Effector memory CD4-positive, alpha-beta T cell (primary cell): ENCODE measurements around the gene MEF2C.
"Not testable (repeated sequence)": the region's sequence is repeated elsewhere in the genome, so short reads cannot be mapped to it uniquely, and the experiment has no call there.

Experiments used
- DNase-seq, 3 donors: peaks; one replicate each; pipeline ENCODE4 v3.0.0-alpha.2; 2020
- H3K27ac ChIP-seq: 2 replicates; pipeline ENCODE4 v1.7.0; 2013; ENCODE audit warnings: mild to moderate bottlenecking, low read length, moderate library complexity; ENCODE audit not compliant: insufficient read depth, poor library complexity, severe bottlenecking
- H3K27me3 ChIP-seq: replicated peaks from 2 replicates; pipeline ENCODE4 v1.7.0; 2013; ENCODE audit warnings: mild to moderate bottlenecking, low read length; ENCODE audit not compliant: insufficient read depth, control insufficient read depth, poor library complexity, severe bottlenecking
- H3K36me3 ChIP-seq: 2 replicates; pipeline ENCODE4 v1.7.0; 2013; ENCODE audit warnings: mild to moderate bottlenecking, low read length, moderate library complexity; ENCODE audit not compliant: control insufficient read depth, insufficient read depth
- H3K4me1 ChIP-seq: 2 replicates; pipeline ENCODE4 v1.7.0; 2013; ENCODE audit warnings: low read length, mild to moderate bottlenecking; ENCODE audit not compliant: control insufficient read depth, insufficient read depth, poor library complexity, severe bottlenecking
- H3K4me3 ChIP-seq: 2 replicates; pipeline ENCODE4 v1.7.0; 2013; ENCODE audit warnings: low read length, low read depth, mild to moderate bottlenecking; ENCODE audit not compliant: insufficient read depth, poor library complexity, severe bottlenecking
- H3K9me3 ChIP-seq: 2 replicates; pipeline ENCODE4 v1.7.0; 2013; ENCODE audit warnings: mild to moderate bottlenecking, low read length, moderate library complexity; ENCODE audit not compliant: control insufficient read depth
- total RNA-seq, 3 donors: gene quantifications; one replicate each; lab custom pipeline; 2026; lab: John Stamatoyannopoulos, UW

MEF2C gene
- 0 to 3.3 (median 0.17) reads per million in 3 donors for total RNA-seq

GRCh38 chr5:88883059-88883835 is at the start of gene MEF2C:
Gene MEF2C (minus strand): TSS chr5:88883184. CDS start chr5:88823788, 59,396 bp downstream.
- Histone ChIP-seq H3K4me1 (peaks cover 9% of the 10 kb centered on the region), H3K27me3 (peaks cover 10% of the 10 kb centered on the region), H3K36me3 (no peaks in the 10 kb centered on the region), H3K4me3 (peak within 1 kb of the TSS; percentile 29), H3K27ac (no peak within 1 kb of the TSS), H3K9me3 (no peaks in the 10 kb centered on the region)
- DNase-seq: no peak

- Histone ChIP-seq H3K27me3 (no peaks in the 10 kb centered on the region), H3K9me3 (no peaks in the 10 kb centered on the region), H3K27ac (no peak overlapping the region), H3K4me1 (no peaks in the 10 kb centered on the region), H3K36me3 (no peaks in the 10 kb centered on the region), H3K4me3 (no peak overlapping the region)
- DNase-seq: no peak
Measured at GRCh38 chr5:88932541-88932940, 49.6 kb upstream of the MEF2C start.

- Histone ChIP-seq H3K36me3 (no peaks in the 10 kb centered on the region), H3K27me3 (no peaks in the 10 kb centered on the region), H3K4me1 (no peaks in the 10 kb centered on the region), H3K27ac (no peak overlapping the region), H3K4me3 (no peak overlapping the region), H3K9me3 (no peaks in the 10 kb centered on the region)
- no peak for DNase-seq
Measured at GRCh38 chr5:88930335-88930734, 47.4 kb upstream of the MEF2C start.

- H3K4me1 ChIP-seq: no peaks in the 10 kb centered on the region
- no peaks in the 10 kb centered on the region for H3K9me3 ChIP-seq
- DNase-seq: no peak
- H3K36me3 ChIP-seq: no peaks in the 10 kb centered on the region
- no peak overlapping the region for H3K27ac ChIP-seq
- H3K27me3 ChIP-seq: no peaks in the 10 kb centered on the region
- no peak overlapping the region for H3K4me3 ChIP-seq
Measured at GRCh38 chr5:88929385-88929784, 46.4 kb upstream of the MEF2C start.

GRCh38 chr5:88926774-88927173 is 43.8 kb upstream of the MEF2C start:
- no peak overlapping the region for H3K4me3 ChIP-seq
- no peak for DNase-seq
- H3K9me3 ChIP-seq: no peaks in the 10 kb centered on the region
- no peaks in the 10 kb centered on the region for H3K36me3 ChIP-seq
- H3K27ac ChIP-seq: no peak overlapping the region
- H3K4me1 ChIP-seq: no peaks in the 10 kb centered on the region
- no peaks in the 10 kb centered on the region for H3K27me3 ChIP-seq

- Histone ChIP-seq H3K36me3 (no peaks in the 10 kb centered on the region), H3K27ac (no peak overlapping the region), H3K4me1 (no peaks in the 10 kb centered on the region), H3K27me3 (no peaks in the 10 kb centered on the region), H3K9me3 (no peaks in the 10 kb centered on the region), H3K4me3 (no peak overlapping the region)
- no peak for DNase-seq
Measured at GRCh38 chr5:88925692-88926490, 42.9 kb upstream of the MEF2C start.

GRCh38 chr5:88924330-88924657 is 41.3 kb upstream of the MEF2C start:
- no peaks in the 10 kb centered on the region for H3K27me3 ChIP-seq
- H3K4me3 ChIP-seq: no peak overlapping the region
- no peaks in the 10 kb centered on the region for H3K4me1 ChIP-seq
- H3K9me3 ChIP-seq: no peaks in the 10 kb centered on the region
- no peak overlapping the region for H3K27ac ChIP-seq
- no peaks in the 10 kb centered on the region for H3K36me3 ChIP-seq
- no peak for DNase-seq

GRCh38 chr5:88923623-88924329 is 40.8 kb upstream of the MEF2C start:
- Histone ChIP-seq H3K27ac (no peak overlapping the region), H3K27me3 (no peaks in the 10 kb centered on the region), H3K4me1 (no peaks in the 10 kb centered on the region), H3K36me3 (no peaks in the 10 kb centered on the region), H3K4me3 (no peak overlapping the region), H3K9me3 (no peaks in the 10 kb centered on the region)
- no peak for DNase-seq

GRCh38 chr5:88912743-88913142 is 29.8 kb upstream of the MEF2C start:
- H3K36me3 ChIP-seq, H3K4me3 ChIP-seq, DNase-seq, H3K27me3 ChIP-seq, H3K27ac ChIP-seq, H3K9me3 ChIP-seq, H3K4me1 ChIP-seq: not testable (repeated sequence)
